ACC112 (cell line): ENCODE measurements around the gene RFLNA.

Experiments
- H2AFZ ChIP-seq: fragments of 200-600 bp; sonication (generic); one replicate; pipeline ENCODE4 v1.6.0; 2017; ENCODE audit warnings: antibody characterized with exemption, low read length; ENCODE audit not compliant: unreplicated experiment
- H3K27ac ChIP-seq: fragments of 200-600 bp; sonication (generic); 2 replicates; pipeline ENCODE4 v1.5.1; 2014; ENCODE audit warnings: low read depth, mild to moderate bottlenecking, antibody characterized with exemption, low read length, moderate library complexity
- H3K27me3 ChIP-seq: fragments of 200-600 bp; sonication (generic); 2 replicates; pipeline ENCODE4 v1.6.1; 2014; ENCODE audit warnings: mild to moderate bottlenecking, antibody characterized with exemption, low read length, moderate library complexity, mixed read lengths; ENCODE audit not compliant: insufficient read depth
- H3K36me3 ChIP-seq: fragments of 200-600 bp; sonication (generic); 2 replicates; pipeline ENCODE4 v1.6.1; 2016; ENCODE audit warnings: mild to moderate bottlenecking, antibody characterized with exemption, low read length, moderate library complexity, mixed read lengths; ENCODE audit not compliant: insufficient read depth
- H3K4me1 ChIP-seq: fragments of 200-600 bp; sonication (generic); one replicate; pipeline ENCODE4 v1.6.1; 2016; ENCODE audit warnings: low read length, mixed read lengths; ENCODE audit not compliant: insufficient read depth, unreplicated experiment, control insufficient read depth
- H3K4me3 ChIP-seq: fragments of 200-600 bp; sonication (generic); 2 replicates; pipeline ENCODE4 v1.5.1; 2014; ENCODE audit warnings: mild to moderate bottlenecking, low read depth, low read length
- H3K79me2 ChIP-seq: fragments of 200-600 bp; sonication (generic); one replicate; pipeline ENCODE4 v1.6.0; 2016; ENCODE audit warnings: low read length; ENCODE audit not compliant: control insufficient read depth, unreplicated experiment, insufficient read depth

RFLNA gene

DNA sequence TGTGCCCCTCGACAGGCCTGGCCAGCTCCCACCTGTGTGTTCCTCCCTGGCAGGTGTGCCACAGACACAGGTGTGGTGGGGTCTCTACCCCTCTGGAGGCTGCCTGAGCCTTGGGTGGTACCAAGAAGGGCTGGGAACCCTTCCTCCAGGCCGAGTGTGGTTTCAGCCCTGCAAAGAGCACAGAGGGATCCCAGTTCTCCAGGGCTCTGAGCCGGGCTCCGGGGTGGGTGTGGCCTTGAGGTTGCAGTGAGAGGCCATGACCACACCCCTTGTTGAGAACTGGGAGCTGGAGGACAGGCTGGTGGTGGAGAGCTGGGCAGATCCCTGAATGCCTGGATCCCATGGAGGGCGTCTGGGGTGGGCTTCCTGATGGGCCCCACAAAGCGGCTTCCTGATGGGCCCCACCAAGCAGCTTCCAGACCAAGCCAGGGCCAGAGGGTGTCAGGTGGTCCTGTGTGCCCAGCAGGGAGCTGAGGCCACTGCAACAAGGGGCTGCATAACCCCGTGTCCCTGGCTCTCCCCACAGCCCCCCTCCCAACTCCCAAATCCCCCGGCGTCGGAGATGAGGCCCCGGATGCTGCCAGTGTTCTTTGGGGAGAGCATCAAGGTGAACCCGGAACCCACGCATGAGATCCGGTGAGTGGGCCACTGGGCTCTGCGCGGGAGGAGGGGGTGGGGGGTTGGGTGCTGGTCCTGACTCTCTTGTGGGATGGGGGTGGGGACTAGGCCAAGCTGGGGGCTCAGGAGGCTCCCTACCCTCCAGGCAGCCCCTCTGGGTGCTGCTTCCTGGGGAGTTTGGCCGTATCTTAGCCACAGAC is 16.6 kb downstream of the RFLNA start:
- H3K36me3 ChIP-seq, result no peaks in the 10 kb centered on the region
- H3K27ac ChIP-seq, result no peak overlapping the region
- no peaks in the 10 kb centered on the region for H3K27me3 ChIP-seq
- H3K4me1 ChIP-seq, result peaks cover 4% of the 10 kb centered on the region
- H3K4me3 ChIP-seq, result no peak overlapping the region
- H2AFZ ChIP-seq, result no peak overlapping the region
- no peaks in the 10 kb centered on the region for H3K79me2 ChIP-seq

DNA sequence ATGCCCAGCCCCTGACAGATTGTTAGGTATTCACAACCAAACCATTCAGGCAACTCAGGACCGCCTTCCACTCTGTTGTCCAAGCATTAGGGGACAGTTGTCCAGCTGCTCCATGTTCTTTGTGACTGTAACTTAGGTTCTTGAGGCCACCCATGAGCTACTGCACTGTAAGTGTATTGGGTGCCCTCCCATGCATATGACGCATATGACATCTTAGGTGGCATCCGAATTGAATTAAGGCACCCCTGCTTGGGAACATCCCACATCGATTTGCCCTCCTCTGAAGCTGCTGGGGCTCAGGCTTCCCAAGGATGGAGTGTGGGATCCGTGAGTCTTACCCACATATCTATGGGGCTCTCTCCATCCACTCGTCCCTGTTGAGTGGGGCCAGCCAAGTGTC is 17.7 kb downstream of the RFLNA start:
- H3K27ac ChIP-seq, result no peak overlapping the region
- H3K4me1 ChIP-seq, result peaks cover 6% of the 10 kb centered on the region
- no peak overlapping the region for H2AFZ ChIP-seq
- H3K79me2 ChIP-seq, result no peaks in the 10 kb centered on the region
- no peak overlapping the region for H3K4me3 ChIP-seq
- H3K27me3 ChIP-seq, result no peaks in the 10 kb centered on the region
- H3K36me3 ChIP-seq, result no peaks in the 10 kb centered on the region

DNA sequence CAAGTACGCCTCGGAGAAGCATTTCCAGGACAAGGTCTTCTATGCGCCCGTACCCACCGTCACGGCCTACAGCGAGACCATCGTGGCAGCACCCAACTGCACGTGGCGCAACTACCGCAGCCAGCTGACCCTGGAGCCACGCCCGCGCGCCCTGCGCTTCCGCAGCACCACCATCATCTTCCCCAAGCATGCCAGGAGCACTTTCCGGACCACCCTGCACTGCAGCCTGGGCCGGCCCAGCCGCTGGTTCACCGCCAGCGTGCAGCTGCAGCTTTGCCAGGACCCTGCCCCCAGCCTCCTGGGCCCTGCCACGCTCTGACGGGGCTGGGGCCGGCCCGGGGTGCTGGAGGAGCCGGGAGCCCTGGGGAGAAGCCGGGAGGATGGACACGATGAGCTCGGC is 19.3 kb downstream of the RFLNA start:
- no peaks in the 10 kb centered on the region for H3K79me2 ChIP-seq
- no peak overlapping the region for H3K27ac ChIP-seq
- peaks cover 6% of the 10 kb centered on the region for H3K4me1 ChIP-seq
- H2AFZ ChIP-seq, result no peak overlapping the region
- no peaks in the 10 kb centered on the region for H3K36me3 ChIP-seq
- no peak overlapping the region for H3K4me3 ChIP-seq
- H3K27me3 ChIP-seq, result no peaks in the 10 kb centered on the region

DNA sequence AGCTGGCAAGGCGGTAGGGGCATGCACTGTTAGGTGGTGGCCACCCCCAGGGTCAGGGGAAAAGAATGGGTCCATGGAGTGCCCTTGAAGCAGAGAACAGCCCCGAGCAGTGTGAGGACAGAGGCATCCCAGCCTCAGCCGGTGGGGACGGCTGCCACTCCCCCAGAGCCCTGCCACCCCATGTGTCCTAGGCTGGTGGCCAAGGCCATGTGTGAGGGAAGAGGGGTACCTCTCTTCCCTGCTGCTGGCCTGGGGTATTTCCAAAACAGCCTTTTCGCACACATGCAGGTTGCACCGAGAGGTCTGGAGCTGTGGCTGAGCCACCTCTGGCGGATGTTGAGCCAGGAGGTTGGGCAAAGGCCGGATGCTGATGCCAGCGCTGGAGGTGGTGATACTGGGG is 19.9 kb downstream of the RFLNA start:
- H2AFZ ChIP-seq, result no peak overlapping the region
- peaks cover 6% of the 10 kb centered on the region for H3K4me1 ChIP-seq
- H3K36me3 ChIP-seq, result no peaks in the 10 kb centered on the region
- H3K27ac ChIP-seq, result no peak overlapping the region
- no peak overlapping the region for H3K4me3 ChIP-seq
- H3K27me3 ChIP-seq, result no peaks in the 10 kb centered on the region
- no peaks in the 10 kb centered on the region for H3K79me2 ChIP-seq

DNA sequence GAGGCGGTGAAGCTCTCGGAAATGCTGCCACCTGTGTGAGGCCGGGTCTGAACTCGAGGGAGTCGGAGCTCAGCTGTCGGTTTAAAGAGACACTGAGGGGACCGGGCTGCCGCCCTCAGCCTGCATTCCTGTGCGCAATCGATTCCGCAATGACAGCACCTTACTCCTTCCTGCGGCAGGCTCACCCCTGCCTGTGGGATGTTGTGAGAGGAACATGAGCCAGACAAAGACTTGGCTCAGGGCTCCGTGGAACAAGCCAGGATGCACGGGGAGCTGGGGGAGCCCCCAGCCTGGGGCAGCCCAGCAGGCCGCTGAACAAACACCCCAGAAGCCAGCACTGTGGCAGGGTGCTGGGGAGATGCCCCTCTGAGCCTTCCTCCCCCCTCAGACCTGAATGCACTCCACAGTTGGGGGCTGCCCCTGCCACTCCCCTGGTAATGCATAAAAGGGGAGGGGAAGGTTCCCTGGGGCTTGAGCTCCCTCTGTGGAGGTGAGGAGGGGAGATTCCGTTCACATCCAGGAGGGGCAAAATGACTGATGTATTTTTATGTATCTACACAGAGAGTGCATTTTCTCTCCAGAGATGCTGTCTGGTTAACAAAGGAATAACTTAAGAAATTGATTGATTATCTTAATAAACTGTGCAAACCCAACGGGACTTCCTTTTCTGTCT is 20.6 kb downstream of the RFLNA start:
- Histone ChIP-seq H3K4me1 (peaks cover 6% of the 10 kb centered on the region), H3K36me3 (no peaks in the 10 kb centered on the region), H3K27me3 (no peaks in the 10 kb centered on the region), H3K79me2 (no peaks in the 10 kb centered on the region), H3K27ac (no peak overlapping the region), H3K4me3 (no peak overlapping the region), H2AFZ (no peak overlapping the region)

DNA sequence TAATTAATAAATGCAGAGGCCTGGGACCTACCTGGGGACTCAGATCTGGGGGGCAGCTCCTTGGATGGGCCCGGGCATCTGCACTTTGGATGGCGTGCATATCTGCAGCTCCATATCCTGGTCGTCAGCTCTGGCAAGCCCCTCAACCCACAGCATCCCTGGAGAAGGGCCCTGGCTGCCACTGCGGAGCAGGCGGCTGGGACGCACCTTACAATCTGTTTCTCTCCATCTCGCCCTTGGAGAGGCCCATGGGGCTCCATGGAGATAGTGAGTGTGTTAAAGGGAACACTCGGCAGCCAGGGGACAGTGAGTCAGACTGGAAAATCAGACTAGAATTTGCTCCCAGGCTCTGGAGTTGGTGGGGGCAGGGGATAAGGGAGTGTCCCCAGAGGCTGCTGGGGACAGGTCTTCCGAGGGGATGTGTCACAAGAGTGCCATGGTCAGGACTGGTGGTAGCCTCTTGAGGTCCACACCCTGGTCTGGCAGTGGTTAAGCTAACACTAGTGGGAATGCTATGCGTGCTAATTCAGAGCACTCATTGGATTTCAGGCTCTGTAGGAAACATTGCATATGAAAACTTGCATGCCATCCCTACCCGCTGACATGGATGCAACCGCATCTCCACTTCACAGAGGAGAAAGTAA is 21.5 kb downstream of the RFLNA start:
- Histone ChIP-seq H3K4me1 (peaks cover 6% of the 10 kb centered on the region), H3K27ac (no peak overlapping the region), H3K4me3 (no peak overlapping the region), H3K79me2 (no peaks in the 10 kb centered on the region), H2AFZ (no peak overlapping the region), H3K27me3 (no peaks in the 10 kb centered on the region), H3K36me3 (no peaks in the 10 kb centered on the region)

DNA sequence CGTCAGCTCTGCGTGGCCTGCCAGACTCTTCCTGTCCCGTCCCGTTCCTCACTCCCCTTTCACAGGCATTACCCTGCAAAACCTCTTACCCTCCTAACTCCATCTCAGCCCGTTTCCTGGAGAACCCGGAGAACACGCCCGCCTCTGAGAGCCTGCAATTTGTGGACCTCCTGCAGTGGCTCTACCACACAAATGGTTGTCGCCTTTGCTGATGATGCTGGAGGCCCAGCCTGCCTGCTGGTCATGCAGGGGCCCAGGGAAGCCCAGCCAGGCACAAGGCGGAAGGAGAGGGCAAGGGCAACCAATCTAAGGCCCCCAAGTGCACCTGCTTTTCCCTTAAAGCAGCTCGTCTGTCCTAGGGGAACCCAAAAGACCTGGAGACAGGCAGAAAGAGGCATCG is 22.5 kb downstream of the RFLNA start:
- H3K79me2 ChIP-seq, result no peaks in the 10 kb centered on the region
- H3K27me3 ChIP-seq, result no peaks in the 10 kb centered on the region
- no peak overlapping the region for H2AFZ ChIP-seq
- no peak overlapping the region for H3K27ac ChIP-seq
- peaks cover 6% of the 10 kb centered on the region for H3K4me1 ChIP-seq
- no peaks in the 10 kb centered on the region for H3K36me3 ChIP-seq
- no peak overlapping the region for H3K4me3 ChIP-seq

DNA sequence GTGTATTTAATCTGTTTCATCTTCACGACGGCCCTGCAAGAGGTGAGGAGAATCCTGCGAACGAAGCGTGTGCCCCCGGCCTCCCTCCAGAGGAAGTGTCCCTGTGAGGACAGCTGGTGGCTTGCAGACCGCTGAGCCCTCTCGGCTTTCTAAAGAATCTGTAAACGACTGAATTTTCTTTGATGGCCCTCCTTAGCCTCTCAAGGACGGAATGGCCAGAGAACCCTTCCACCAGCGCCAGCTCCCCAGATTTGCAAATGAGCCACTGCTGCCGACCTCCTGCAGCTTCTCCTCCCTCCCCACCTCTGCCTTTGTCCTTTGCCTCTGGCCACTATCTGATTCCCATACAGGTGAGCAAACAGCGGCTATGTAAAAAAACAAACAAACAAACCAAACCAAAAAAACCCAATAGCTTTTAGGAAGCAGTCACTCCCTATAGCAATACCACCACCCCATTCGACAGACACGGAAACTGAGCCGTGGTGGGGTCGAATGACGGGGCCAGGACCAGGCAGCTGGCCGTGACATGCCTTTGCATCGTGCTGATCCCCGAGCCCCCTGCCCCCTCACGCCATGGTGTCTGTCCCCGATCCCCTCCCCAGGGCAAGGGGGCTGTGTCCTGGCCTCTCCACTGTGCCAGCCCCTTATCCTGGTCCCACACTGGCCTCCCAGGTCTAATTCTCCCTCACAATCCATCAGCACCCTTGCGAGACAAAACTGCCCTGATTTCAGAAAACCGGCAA is 23.6 kb downstream of the RFLNA start:
- Histone ChIP-seq H3K4me1 (peaks cover 6% of the 10 kb centered on the region), H3K4me3 (no peak overlapping the region), H2AFZ (no peak overlapping the region), H3K27ac (no peak overlapping the region), H3K79me2 (no peaks in the 10 kb centered on the region), H3K36me3 (peaks cover 2% of the 10 kb centered on the region), H3K27me3 (no peaks in the 10 kb centered on the region)

DNA sequence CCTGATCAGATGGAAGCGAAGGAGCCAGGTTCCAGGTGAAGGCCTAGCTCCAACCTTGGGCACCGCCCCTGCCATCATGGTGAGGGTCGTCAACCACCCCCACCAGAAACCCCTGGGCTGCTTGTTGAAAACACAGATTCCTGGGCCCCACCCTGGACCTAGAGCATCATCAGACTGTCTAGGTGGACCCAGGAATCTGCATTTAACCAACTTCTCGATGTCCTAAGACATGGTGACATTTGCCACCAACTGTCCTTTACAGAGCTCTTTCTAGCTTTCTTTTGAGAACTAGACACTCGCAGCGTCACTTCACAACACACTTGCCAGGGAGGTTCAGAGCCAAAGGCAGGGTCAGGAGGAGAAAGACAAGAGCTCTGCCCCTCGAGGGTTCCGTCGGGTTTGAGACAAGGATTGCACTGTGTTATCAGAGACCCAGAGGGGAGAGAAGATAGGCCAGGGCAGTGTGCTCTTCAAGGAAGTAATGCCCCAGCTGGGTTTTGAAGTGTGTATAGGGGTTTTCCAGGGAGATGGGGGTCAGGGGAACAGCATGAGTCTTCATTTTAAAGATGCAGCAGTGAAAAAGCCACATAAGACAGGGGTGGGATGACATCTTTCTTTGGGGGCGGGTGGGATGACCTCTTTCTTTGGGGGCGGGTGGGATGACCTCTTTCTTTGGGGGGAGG is 24.6 kb downstream of the RFLNA start:
- Histone ChIP-seq H3K27me3 (no peaks in the 10 kb centered on the region), H3K36me3 (peaks cover 12% of the 10 kb centered on the region), H3K27ac (no peak overlapping the region), H3K79me2 (no peaks in the 10 kb centered on the region), H3K4me3 (no peak overlapping the region), H2AFZ (no peak overlapping the region), H3K4me1 (peaks cover 6% of the 10 kb centered on the region)

DNA sequence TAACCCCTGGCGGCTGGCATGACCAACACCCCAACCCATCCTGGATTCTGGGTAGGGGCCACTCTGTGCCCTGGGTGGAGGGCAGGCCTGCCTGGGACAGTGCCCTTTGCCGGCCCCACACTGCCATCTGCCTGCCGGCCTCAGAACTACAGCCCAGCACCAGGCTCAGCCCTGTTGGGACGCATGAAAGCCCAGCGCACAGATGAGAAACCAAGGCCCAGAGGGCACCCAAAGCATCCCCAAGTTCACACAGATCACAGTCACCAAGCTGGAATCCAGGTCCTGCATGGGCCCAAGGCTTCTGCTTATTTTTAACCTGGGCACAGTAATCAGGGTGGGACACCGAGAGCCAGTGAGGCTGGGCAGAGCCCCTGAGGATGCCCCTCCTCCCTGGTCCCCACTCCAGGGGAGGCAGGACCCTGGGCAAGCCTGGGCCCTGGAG is 26.2 kb downstream of the RFLNA start:
- peaks cover 26% of the 10 kb centered on the region for H3K36me3 ChIP-seq
- H3K27me3 ChIP-seq, result no peaks in the 10 kb centered on the region
- H3K27ac ChIP-seq, result no peak overlapping the region
- peaks cover 6% of the 10 kb centered on the region for H3K4me1 ChIP-seq
- H2AFZ ChIP-seq, result no peak overlapping the region
- no peaks in the 10 kb centered on the region for H3K79me2 ChIP-seq
- no peak overlapping the region for H3K4me3 ChIP-seq
